G401 (cell line): ENCODE data around the gene MAFF. TPM values are rescaled to one million over a fixed set of nuclear protein-coding genes. Genes with fewer than 3 reads are reported as not detected.
"Not testable (repeated sequence)": the region's sequence is repeated elsewhere in the genome, so short reads cannot be mapped to it uniquely, and the experiment has no call there.

ENCODE experiments used
- DNase-seq: peaks from one replicate; pipeline ENCODE4 v3.0.0-alpha.2; 2015; ENCODE audit warnings: low spot score
- in situ Hi-C: cut with HindIII; loops from 2 replicates; pipeline ENCODE4 v1.10.0; 2016; ENCODE audit warnings: low sequenced_read_pairs, mixed read lengths
- total RNA-seq: library from RNA; depleted of rRNA; stranded (reverse); fragments of >200 nt; shearing (Covaris generic); gene quantifications from 2 replicates; pipeline ENCODE4 v1.2.3, GENCODE V29; 2014

The MAFF gene
- total RNA-seq, 1 experiment from 2014 or later = 11.9 TPM

GRCh38 chr22:38220163-38220562 lies 18.4 kb downstream of the MAFF start:
- in situ Hi-C loops = no loop called here

GRCh38 chr22:38220653-38221386 lies 19.0 kb downstream of the MAFF start:
- DNase-seq = no peak
- in situ Hi-C loops = no loop called here

More at GRCh38 chr22:38220163-38220562, 18.4 kb downstream of the MAFF start:
- no peak for DNase-seq

- in situ Hi-C loops = no loop called here
- no peak for DNase-seq
Observed at GRCh38 chr22:38221407-38221806, 19.6 kb downstream of the MAFF start.

GRCh38 chr22:38221908-38222796 lies 20.4 kb downstream of the MAFF start:
- no peak for DNase-seq
- in situ Hi-C loops = no loop called here

- no peak for DNase-seq
- in situ Hi-C loops = no loop called here
Observed at GRCh38 chr22:38222797-38223119, 21.0 kb downstream of the MAFF start.

GRCh38 chr22:38223289-38223960 lies 21.6 kb downstream of the MAFF start:
- in situ Hi-C loops = no loop called here
- no peak for DNase-seq

- in situ Hi-C loops = no loop called here
- no peak for DNase-seq
Observed at GRCh38 chr22:38226853-38227649, 25.3 kb downstream of the MAFF start.

GRCh38 chr22:38228326-38228872 lies 26.6 kb downstream of the MAFF start:
- in situ Hi-C loops = no loop called here
- DNase-seq = no peak

GRCh38 chr22:38228873-38229740 lies 27.3 kb downstream of the MAFF start:
- no peak for DNase-seq
- in situ Hi-C loops = no loop called here

- in situ Hi-C loops = no loop called here
- no peak for DNase-seq
Observed at GRCh38 chr22:38230108-38230825, 28.5 kb downstream of the MAFF start.

- no peak for DNase-seq
- in situ Hi-C loops = no loop called here
Observed at GRCh38 chr22:38230916-38231315, 29.1 kb downstream of the MAFF start.

- in situ Hi-C loops = no loop called here
- DNase-seq = no peak
Observed at GRCh38 chr22:38232196-38232595, 30.4 kb downstream of the MAFF start.

- no peak for DNase-seq
- in situ Hi-C loops = no loop called here
Observed at GRCh38 chr22:38233427-38233826, 31.6 kb downstream of the MAFF start.

GRCh38 chr22:38233856-38234255 lies 32.1 kb downstream of the MAFF start:
- in situ Hi-C loops = not testable (repeated sequence)

GRCh38 chr22:38235240-38235850 lies 33.6 kb downstream of the MAFF start:
- DNase-seq = no peak
- in situ Hi-C loops = no loop called here

More at GRCh38 chr22:38233856-38234255, 32.1 kb downstream of the MAFF start:
- not testable (repeated sequence) for DNase-seq

GRCh38 chr22:38236786-38237185 lies 35.0 kb downstream of the MAFF start:
- in situ Hi-C loops = no loop called here

GRCh38 chr22:38238519-38239071 lies 36.8 kb downstream of the MAFF start:
- in situ Hi-C loops = no loop called here
- no peak for DNase-seq

More at GRCh38 chr22:38236786-38237185, 35.0 kb downstream of the MAFF start:
- no peak for DNase-seq
